ENCODE measurements around the gene DGAT2.

- TF ChIP-seq EZH2 (IDR thresholded peaks at IDR 0.05; ENCODE audit: low read depth) (no peak), CTCF (conservative IDR thresholded peaks at IDR 0.05) (no peak)
These were observed 45.7 kb downstream of the DGAT2 start for GRCh38 chr11:75814363-75814676.
